ENCODE results near the gene NHERF2. TPM values are rescaled to one million over a fixed set of nuclear protein-coding genes. Genes with fewer than 3 reads are reported as not detected.

NHERF2 gene
- total RNA-seq, 1 donor from 2014 or later: 3.0 TPM

DNA sequence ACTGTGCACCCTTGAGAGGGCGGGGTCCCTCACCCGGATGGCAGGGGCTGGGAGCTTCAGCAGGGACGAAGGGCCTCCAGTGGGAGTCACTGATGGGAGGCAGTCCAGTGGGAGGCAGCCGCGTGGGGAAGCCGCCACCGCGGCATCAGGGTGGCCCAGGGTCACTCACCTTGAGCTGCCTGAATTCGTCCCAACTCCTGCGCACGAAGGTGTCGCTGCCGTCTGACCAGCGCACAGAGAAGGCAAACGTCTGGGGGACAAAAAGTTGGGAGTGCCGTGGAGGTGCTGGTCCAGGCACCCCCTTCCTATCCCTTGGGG is 46.0 kb upstream of the NHERF2 start:
- no peak overlapping the region for H3K4me3 ChIP-seq
- Mint-ChIP-seq H3K36me3 (no peaks in the 10 kb centered on the region), H3K27ac (no peak overlapping the region), H3K4me3 (no peak overlapping the region), H3K9me3 (no peaks in the 10 kb centered on the region), H3K27me3 (ENCODE audit: insufficient read depth, low read depth) (peaks cover 24% of the 10 kb centered on the region), H3K4me1 (peaks cover 24% of the 10 kb centered on the region)
- no peak overlapping the region for H3K27ac ChIP-seq
- peaks cover 44% of the 10 kb centered on the region for H4K20me1 ChIP-seq (ENCODE audit: low read depth)
- H3K4me1 ChIP-seq: peaks cover 37% of the 10 kb centered on the region
- peaks cover 26% of the 10 kb centered on the region for H3F3A ChIP-seq (ENCODE audit: low read depth)
- DNase-seq (ENCODE audit: low spot score): no peak
- H2AFZ ChIP-seq (replicated peaks): no peak overlapping the region
- H3K4me2 ChIP-seq: peak overlapping the region; percentile 77
- H3K9me3 ChIP-seq (ENCODE audit: low read depth): no peaks in the 10 kb centered on the region
- TF ChIP-seq EZH2 (IDR thresholded peaks at IDR 0.05) (no peak), EZH2phosphoT487 (IDR thresholded peaks at IDR 0.05) (no peak)
- TF ChIP-seq, protein P1, sequence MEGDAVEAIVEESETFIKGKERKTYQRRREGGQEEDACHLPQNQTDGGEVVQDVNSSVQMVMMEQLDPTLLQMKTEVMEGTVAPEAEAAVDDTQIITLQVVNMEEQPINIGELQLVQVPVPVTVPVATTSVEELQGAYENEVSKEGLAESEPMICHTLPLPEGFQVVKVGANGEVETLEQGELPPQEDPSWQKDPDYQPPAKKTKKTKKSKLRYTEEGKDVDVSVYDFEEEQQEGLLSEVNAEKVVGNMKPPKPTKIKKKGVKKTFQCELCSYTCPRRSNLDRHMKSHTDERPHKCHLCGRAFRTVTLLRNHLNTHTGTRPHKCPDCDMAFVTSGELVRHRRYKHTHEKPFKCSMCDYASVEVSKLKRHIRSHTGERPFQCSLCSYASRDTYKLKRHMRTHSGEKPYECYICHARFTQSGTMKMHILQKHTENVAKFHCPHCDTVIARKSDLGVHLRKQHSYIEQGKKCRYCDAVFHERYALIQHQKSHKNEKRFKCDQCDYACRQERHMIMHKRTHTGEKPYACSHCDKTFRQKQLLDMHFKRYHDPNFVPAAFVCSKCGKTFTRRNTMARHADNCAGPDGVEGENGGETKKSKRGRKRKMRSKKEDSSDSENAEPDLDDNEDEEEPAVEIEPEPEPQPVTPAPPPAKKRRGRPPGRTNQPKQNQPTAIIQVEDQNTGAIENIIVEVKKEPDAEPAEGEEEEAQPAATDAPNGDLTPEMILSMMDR (IDR thresholded peaks at IDR 0.05): no peak
- no peaks in the 10 kb centered on the region for H3K36me3 ChIP-seq
- H3K79me2 ChIP-seq (ENCODE audit: low read depth): peaks cover 14% of the 10 kb centered on the region
- H3K9ac ChIP-seq: no peak overlapping the region
- peaks cover 56% of the 10 kb centered on the region for H3K27me3 ChIP-seq

DNA sequence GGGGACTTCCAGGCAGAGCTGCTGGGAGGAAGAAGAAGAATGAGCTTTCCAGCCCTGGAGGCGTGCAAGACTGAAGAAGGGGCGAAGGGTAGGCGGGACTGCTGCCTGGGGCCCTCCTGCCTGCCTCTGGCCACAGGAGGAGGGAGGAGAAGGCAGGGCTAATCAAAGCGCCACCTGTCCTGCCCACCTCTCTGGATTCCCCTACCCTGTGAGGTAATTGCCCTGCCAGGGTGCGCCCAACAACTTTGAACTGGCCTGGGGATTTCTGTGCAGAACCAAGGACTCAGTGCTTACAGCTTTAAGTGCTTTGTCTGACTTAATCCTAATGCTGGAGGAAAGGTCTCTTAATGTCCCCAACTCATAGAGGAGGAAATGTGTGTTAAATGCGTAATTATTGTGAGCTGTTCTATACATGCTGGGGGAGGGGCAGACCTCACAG is 45.3 kb upstream of the NHERF2 start, which contains the start of gene NOXO1:
NOXO1 (minus strand) TSS at position 72 of the 439 bp plus-strand sequence. CDS start 290 bp downstream, outside the sequence.
- H3K4me1 Mint-ChIP-seq: peaks cover 24% of the 10 kb centered on the region
- H4K20me1 ChIP-seq (ENCODE audit: low read depth): peaks cover 44% of the 10 kb centered on the region
- H3K9me3 Mint-ChIP-seq: no peaks in the 10 kb centered on the region
- no peak within 1 kb of the TSS for H2AFZ ChIP-seq (replicated peaks)
- peak within 1 kb of the TSS; percentile 82 for H3K4me3 Mint-ChIP-seq
- peaks cover 26% of the 10 kb centered on the region for H3F3A ChIP-seq (ENCODE audit: low read depth)
- no peaks in the 10 kb centered on the region for H3K9me3 ChIP-seq (ENCODE audit: low read depth)
- H3K79me2 ChIP-seq (ENCODE audit: low read depth): peaks cover 14% of the 10 kb centered on the region
- TF ChIP-seq, protein P1 (IDR thresholded peaks at IDR 0.05): no peak
- TF ChIP-seq EZH2 (IDR thresholded peaks at IDR 0.05) (no peak), EZH2phosphoT487 (IDR thresholded peaks at IDR 0.05) (no peak)
- DNase-seq (ENCODE audit: low spot score): no peak
- H3K27ac Mint-ChIP-seq: no peak within 1 kb of the TSS
- H3K27ac ChIP-seq: no peak within 1 kb of the TSS
- H3K9ac ChIP-seq: no peak within 1 kb of the TSS
- H3K36me3 Mint-ChIP-seq: peaks cover 2% of the 10 kb centered on the region
- peaks cover 24% of the 10 kb centered on the region for H3K27me3 Mint-ChIP-seq (ENCODE audit: insufficient read depth, low read depth)
- H3K4me2 ChIP-seq: peak within 1 kb of the TSS; percentile 77
- peaks cover 56% of the 10 kb centered on the region for H3K27me3 ChIP-seq
- no peak within 1 kb of the TSS for H3K4me3 ChIP-seq
- no peaks in the 10 kb centered on the region for H3K36me3 ChIP-seq
- peaks cover 37% of the 10 kb centered on the region for H3K4me1 ChIP-seq

DNA sequence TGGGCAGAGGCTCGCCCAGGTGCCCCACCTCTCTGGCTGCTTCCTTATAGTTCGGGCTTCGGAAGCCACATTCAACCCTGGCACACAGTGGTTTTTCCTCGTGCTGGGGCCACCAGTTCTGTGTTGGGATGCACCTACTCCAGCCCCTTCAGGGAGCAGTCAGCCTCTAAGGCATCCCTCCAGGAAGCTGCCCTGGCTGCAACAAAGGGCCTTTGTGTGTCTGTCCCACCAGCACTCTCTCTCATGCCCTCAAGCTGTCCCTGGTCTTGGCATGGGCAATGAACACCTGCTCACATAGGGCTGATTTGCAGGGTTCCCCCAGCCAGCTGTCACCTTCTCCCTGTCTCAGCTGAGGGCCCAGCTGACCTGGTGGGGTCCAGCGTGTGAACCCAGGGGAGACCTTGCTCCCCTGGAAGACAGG is 44.7 kb upstream of the NHERF2 start:
- H3K36me3 ChIP-seq: no peaks in the 10 kb centered on the region
- H3K4me3 ChIP-seq: no peak overlapping the region
- no peak overlapping the region for H3K9ac ChIP-seq
- peaks cover 43% of the 10 kb centered on the region for H4K20me1 ChIP-seq (ENCODE audit: low read depth)
- peaks cover 26% of the 10 kb centered on the region for H3F3A ChIP-seq (ENCODE audit: low read depth)
- peaks cover 24% of the 10 kb centered on the region for H3K27me3 Mint-ChIP-seq (ENCODE audit: insufficient read depth, low read depth)
- peaks cover 37% of the 10 kb centered on the region for H3K4me1 ChIP-seq
- peak overlapping the region; percentile 82 for H3K4me3 Mint-ChIP-seq
- peaks cover 14% of the 10 kb centered on the region for H3K79me2 ChIP-seq (ENCODE audit: low read depth)
- H3K9me3 ChIP-seq (ENCODE audit: low read depth): no peaks in the 10 kb centered on the region
- H3K9me3 Mint-ChIP-seq: no peaks in the 10 kb centered on the region
- H3K27ac Mint-ChIP-seq: no peak overlapping the region
- no peak overlapping the region for H2AFZ ChIP-seq (replicated peaks)
- H3K27ac ChIP-seq: no peak overlapping the region
- peak overlapping the region; percentile 42 for H3K4me2 ChIP-seq
- peaks cover 56% of the 10 kb centered on the region for H3K27me3 ChIP-seq
- no peak for DNase-seq (ENCODE audit: low spot score)
- peaks cover 8% of the 10 kb centered on the region for H3K36me3 Mint-ChIP-seq
- peaks cover 27% of the 10 kb centered on the region for H3K4me1 Mint-ChIP-seq
- TF ChIP-seq EZH2phosphoT487 (IDR thresholded peaks at IDR 0.05) (no peak), EZH2 (IDR thresholded peaks at IDR 0.05) (no peak)
- TF ChIP-seq, protein P1 (IDR thresholded peaks at IDR 0.05): no peak
